HG03342 (cell line): Measurements from ENCODE around the gene SACS.

Experiments
- ATAC-seq: cut with Tn5 transposase; IDR thresholded peaks from one replicate; pipeline ENCODE4 v1.9.1; 2021; ENCODE audit warnings: mild to moderate bottlenecking, moderate library complexity; ENCODE audit not compliant: unreplicated experiment

Gene SACS, protein sequence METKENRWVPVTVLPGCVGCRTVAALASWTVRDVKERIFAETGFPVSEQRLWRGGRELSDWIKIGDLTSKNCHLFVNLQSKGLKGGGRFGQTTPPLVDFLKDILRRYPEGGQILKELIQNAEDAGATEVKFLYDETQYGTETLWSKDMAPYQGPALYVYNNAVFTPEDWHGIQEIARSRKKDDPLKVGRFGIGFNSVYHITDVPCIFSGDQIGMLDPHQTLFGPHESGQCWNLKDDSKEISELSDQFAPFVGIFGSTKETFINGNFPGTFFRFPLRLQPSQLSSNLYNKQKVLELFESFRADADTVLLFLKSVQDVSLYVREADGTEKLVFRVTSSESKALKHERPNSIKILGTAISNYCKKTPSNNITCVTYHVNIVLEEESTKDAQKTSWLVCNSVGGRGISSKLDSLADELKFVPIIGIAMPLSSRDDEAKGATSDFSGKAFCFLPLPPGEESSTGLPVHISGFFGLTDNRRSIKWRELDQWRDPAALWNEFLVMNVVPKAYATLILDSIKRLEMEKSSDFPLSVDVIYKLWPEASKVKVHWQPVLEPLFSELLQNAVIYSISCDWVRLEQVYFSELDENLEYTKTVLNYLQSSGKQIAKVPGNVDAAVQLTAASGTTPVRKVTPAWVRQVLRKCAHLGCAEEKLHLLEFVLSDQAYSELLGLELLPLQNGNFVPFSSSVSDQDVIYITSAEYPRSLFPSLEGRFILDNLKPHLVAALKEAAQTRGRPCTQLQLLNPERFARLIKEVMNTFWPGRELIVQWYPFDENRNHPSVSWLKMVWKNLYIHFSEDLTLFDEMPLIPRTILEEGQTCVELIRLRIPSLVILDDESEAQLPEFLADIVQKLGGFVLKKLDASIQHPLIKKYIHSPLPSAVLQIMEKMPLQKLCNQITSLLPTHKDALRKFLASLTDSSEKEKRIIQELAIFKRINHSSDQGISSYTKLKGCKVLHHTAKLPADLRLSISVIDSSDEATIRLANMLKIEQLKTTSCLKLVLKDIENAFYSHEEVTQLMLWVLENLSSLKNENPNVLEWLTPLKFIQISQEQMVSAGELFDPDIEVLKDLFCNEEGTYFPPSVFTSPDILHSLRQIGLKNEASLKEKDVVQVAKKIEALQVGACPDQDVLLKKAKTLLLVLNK (N-terminal part only)

DNA sequence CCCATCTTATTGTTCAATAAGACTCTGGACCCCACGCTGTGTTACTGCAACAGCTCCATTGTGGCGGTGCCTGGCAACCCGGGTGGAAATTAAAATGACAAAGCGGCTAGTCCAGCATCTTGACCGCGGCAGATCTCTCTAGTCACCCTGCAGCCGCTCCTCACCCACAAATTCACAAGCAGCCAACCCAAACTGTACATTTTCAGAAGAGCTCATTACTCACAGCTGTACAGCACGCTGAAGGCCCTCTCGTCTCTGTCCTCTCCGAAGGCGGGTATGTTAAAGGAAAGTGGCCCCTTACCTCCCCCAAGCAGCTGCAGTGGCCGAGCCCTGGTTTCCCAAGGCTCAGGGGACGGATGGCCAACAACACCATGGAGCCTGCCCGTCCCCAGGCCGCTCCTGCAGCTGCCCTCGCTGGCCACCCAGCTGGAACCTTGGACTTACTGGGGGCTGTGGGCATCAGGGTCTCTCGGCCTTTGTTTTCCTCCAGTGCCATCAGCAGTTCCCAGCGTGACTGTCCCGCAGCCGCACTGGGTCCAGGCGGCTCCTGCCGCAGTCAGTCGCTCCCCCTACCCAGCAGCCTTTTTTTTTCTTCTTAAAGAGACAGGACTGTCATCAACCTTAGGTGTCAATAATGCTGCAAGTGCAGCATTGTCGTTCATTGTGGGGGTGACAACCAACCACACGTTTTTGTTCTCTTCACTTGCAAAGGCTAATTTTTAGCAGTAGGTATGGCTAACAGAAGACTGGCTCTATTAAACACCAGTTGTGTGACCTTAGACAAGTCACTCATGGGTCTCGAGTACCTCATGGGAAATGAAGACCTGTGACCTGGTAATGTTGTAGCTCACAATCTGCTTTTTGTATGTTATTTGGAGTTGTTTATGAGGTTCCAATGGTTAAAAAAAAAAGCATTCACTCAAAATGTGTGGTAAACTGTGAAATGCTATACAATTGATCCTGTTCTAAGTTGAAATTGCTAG lies at the start of gene SACS:
Gene SACS, minus strand, starts transcription at position 532 of the 983 bp plus-strand sequence. CDS start 22,463 bp downstream, outside the sequence.
- ATAC-seq: no peak

DNA sequence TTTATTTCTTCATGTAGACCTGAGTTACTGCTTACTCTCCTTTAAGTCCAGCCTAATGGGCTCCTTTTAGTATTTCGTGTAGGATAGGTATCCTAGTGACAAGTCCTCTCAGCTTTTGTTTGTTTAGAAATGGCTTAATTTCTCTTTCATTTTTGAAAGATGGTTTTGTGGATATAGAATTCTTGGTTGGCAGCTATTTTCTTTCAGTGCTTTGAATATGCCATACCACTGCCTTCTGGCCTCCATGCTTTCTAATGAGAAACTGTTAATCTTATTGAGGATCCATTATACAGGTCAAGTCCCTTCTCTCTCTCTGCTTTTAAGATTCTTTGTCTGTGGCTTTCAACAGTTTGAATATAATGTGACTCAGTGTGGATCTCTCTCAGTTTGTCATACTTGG lies 46.8 kb upstream of the SACS start:
- ATAC-seq: no peak

DNA sequence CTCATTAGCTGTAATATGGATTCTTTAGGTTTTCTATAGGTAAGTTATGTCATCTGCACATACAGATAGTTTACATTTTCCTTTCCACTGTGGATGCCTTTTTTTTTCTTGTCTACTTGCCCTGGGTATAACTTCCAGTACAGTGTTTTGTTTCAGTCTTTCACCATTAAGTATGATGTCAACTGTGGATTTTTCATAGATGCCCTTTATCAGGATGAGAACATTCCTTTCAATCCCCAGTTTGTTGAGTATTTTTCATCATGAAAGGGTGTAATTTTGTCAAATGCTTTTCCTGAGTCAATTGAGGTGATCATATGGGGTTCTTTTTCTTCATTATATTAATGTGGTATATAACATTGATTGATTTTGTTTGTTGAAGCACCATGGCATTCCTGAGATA lies 43.6 kb upstream of the SACS start:
- ATAC-seq: no peak

DNA sequence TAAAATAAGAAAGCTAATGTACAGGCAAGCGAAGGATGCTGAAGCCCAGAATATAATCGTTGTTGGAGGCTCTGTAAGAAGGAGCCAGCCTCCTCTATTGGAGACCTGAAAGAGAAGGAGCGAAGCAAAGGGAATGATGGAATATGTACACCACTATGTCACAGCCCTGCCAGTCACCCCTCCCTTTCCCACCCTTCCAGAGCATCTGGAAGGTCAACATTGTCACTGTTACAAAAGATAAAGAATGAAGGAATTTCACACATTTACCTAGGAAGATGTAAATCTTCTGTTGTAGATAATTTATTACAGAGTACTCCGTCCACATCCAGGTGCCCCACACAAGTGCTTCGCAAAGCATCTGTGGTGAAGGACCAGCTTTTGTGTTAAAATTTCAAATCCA lies 39.7 kb upstream of the SACS start:
- no peak for ATAC-seq

DNA sequence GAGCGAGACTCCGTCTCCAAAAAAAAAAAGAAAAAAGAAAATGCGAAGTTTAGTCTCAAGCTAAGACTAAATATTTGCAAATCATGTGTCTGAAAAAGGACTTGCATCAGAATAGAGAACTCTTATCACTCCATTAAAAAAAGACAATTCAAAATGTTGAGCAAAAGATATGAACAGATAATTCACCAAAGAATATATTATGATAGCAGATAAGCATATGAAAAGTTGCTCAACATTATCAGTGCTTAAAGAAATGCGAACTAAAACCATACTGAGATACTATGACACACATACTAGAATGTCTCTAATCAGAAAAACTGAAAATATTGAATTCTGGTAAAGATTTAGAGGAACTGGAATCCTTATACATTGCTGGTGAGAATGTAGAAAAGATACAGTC lies 38.7 kb upstream of the SACS start:
- no peak for ATAC-seq

DNA sequence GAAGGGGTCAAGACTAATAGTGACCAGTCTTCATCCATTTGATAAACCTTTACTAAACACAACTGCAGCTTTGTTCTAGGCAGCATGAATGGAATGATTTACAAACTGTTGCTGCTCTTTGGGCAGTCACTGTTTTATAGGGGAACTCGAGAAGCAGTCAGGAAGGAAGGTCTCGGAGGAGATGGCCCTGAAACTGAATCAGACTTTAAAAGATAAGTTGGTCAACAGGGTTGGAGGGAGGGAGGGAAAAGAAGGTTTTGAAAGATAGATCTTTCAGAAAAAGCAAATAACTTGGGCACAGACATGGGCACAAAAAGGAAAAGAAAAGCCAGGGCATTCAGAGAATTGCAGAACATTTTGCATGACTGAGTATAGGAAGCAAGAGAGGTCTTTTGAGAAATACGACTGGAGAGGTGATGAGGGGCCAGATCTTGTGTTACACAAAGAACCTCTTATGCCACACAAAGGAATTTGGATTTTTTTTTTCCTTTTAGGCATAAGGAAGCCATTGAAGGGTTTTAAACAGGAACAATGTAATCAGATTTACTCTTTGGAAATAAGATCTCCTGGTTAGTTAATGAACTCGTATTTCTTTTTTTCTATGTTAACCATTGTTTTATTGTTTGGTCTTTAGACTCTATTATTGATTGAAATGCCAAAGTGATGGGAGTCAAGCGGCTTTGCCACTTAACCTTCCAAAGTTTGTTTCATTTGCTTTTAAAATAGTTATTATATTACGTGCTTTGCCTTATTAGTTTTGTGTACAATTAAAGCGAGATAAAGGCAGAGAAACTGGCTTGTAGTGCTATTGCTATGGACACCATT lies 37.5 kb upstream of the SACS start:
- no peak for ATAC-seq

DNA sequence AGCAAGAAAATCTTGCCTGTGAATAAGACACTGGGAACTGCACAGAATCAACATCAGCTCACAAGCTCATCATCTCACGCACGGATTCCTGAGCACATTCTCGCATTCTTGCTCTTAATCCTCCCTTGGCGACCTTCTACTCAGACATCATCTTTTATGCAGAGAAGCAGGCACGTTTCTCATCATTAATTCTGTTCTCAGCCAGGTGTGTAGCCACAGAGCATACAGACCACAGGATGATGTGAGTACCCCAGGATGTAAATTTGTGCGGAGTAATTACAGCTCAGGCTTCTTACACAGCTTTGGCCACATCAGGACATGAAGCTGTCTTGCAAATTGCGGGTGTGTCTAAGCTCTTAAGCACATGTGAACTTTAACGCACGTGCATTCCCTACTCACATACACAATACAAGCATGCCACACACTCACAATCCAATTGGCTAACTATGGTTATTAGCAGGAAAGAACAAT lies 36.5 kb upstream of the SACS start:
- no peak for ATAC-seq

DNA sequence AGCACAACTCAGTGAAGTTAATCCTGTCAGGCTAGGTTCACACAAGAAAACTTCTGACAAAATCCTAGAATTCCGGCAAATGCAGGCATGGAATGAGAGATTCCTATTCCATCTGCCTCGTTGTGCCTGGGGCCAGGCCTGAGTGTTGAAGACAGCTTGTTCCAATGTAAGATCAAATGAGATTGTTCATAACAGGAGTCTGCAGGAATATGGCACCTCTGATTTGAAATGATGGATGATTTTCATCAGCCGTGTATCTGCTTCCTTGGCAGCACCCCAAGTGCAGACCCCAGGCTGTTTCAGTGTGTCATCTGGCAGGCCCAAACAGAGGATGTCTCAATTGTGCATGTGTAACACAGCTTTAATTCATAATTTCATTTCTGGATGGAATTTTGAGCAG lies 35.3 kb upstream of the SACS start:
- no peak for ATAC-seq

DNA sequence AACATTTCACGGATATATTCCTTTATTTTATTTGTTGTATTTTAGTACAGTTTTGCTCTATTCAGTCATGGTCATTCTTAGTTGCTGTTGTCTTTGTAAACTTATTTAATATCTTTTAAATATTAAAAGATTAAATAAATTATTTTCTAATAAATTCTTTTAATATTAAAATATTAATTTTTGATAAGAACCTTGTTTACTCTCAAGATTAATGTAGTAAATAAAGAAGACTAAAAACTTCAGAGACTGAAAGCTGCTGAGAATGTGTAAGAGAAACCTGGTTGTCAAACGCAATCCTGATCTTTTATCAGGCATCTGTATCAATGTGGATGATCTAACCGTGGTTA lies 34.4 kb upstream of the SACS start:
- ATAC-seq: no peak

DNA sequence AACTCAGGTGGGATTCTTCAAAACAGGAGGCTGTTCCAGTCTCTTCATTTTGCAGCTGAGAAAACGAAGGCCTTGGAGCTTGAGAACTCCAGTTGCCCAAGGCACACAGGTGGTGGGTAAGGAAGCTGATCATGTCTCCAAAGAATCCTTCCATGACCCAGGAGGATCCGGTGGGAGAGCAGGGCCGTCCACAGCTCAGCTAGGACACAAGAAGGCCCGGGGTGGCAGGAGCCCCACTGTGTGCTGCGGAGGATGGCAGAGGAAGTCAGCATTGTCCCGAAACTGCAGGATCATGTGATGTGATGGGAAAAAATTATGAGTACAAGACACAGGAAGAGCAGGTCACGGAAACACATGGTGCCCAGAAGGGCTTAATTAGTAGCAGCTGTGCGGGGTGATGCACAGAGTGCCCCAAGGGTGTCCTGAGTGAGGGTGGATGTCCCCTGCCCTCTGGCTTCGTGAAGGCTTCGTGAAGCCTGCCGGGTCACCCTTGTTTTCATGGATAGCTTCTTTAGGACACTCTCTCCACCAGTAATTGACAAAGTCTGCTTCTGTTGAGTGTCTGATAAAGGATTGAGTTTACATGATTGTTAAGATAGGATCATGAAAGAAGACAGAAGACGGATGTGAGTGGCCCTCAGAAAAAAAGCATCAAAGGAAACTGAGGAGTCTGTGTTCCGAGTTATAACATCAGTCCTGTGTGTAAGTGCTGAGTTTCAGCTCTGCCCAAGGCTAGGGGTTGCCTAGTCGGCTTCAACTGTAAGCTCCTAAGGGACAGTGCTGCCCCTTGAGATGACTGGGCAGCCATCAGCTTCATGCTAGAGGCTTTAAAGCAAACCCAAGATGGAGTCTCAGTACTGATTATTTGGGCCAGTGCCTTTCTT lies 33.8 kb upstream of the SACS start:
- ATAC-seq: no peak

DNA sequence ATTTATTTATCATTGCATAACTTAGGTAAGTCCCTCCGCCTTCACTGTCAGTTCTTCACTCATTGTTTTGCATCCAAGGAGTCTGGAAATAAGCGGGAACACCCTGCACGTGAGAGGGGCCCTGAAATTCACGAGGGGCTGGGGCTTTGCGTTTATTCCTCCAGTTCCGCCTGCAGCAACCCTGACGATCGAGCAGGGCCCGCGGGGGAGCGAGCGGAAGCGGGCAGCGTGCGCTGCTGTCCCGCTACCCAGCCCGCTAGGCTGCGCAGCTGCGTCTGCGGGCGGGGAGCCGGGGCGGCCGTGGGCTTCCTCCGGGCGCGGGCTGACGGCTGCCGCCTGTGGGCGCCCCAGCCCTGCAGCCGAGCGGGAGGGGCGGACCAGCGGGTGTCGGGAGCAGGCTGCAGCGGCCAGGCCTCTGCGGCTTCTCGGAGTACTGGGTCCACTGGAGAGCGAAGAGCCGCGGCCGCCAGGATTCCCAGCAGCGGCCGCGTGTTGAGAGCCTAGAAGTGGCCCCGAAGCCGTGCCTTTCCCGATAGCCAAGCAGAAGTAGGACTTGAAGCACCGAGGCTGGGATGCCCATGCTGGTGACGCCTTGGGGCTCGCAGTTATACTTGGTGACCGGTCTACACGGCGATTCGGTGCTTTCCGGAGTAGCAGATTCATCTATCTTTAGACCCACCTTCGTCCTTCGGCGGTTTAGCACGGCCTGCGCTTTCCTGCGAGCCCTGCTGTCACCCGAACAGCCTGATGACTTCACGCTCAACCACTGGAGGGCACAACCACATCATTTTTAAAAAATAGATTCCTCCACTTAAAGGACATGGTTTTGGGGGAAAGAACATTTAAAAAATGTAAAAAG lies 32.9 kb upstream of the SACS start:
- peak; percentile 87 for ATAC-seq

DNA sequence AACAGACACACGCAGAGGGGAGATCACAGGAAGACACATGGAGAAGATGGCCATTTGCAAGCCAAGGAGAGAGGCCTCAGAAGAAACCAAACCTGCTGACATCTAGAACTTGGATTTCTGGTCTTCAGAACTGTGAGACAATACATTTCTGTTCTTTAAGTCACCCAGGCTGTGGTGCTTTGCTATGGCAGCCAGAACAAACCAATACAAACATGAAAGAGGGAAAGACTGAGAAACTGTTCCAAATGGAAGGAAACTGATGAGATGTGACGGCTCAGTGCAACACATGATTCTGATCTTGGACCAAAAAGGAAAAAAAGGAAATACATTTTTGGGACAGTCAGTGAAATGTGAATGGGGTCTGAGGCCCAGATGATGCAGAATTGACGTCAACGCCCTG lies 30.2 kb upstream of the SACS start:
- ATAC-seq: no peak

DNA sequence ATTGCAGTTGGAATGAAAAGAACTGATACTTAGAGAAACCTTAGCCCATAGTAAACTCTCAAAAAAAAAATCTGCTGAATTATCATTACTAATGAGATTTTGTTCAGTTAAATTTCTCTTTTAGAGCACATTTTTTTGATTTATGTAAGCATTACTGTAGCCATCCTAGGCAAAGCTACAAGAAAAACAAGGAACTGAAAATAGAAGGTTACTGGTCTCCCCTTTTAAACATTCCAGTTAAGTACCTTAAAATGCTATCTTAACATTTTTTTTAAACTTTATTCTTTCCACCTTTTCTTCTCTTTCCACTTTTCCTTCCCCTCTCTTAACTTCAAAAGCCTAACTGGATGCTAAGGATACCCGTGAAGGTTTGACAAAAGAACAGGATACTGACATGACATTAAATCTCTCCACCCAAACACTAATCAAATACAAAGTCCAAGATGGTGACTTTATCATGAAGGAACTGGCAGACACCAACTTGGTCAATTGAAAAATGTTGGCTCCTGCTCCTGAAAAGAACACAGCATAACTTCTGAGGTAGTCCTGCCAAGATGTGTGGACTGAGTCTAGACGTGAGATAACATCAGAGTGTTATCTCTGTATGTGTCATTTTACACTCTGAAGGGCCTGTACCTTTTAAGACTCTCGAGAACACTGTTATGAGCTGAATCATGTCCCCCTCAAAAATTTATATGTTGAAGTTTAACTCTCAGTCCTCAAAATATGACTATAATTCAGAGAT lies 29.5 kb upstream of the SACS start:
- no peak for ATAC-seq

DNA sequence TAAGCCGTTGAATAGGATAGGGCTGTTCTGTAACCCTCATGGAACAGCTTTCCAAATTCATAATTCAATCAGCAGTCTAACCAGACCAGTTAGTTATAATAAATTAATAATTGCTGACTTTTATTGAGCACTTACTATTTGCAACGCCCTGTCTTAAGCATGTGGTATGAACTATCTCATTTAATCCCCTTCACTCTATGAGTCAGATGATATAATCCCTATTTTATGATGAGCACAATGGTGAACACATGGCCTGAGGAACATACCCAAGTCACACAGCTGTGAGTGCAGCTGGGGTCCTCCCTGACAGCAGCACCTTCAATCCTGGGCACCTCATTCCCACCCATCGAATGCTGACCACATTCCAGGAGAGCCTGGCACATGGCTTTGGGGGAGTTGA lies 28.0 kb upstream of the SACS start:
- no peak for ATAC-seq

DNA sequence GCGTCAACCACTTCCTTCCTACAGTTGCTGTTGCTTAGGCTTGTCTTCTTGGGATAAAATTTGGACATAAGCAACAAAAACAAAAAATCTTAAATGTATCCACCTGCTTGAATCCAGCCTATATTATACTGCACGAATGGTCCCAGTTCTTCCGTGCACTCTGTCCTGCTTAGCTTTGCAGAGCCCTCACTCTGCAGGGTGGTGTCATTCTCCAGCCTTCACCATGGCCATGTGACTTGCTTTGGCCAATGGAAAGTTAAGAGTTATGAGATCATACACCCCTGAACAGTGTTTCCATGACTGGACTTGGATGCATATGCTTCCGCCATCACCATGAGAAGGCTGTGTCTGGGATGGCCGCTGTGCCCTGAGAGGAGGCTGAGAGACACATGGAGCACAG lies 27.4 kb upstream of the SACS start:
- ATAC-seq: no peak

DNA sequence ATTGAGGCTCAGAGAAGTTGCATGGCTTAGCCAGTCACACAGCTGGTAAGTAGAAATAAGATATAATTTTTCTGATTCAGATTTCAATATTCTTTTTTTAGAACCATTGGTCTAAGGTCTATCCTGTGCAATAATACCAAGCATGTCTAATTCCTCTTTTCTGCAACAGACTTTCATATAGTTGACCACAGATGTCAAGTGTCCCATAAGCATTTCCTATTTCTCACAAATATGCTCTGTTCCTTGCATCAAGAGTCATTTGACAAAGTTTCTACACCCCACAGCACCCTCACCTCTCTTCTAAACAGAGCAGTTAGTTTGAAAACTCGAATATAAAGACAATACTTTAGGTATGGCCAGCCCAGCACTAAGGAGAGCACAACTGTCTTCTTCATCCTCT lies 26.8 kb upstream of the SACS start:
- peak; percentile 88 for ATAC-seq

DNA sequence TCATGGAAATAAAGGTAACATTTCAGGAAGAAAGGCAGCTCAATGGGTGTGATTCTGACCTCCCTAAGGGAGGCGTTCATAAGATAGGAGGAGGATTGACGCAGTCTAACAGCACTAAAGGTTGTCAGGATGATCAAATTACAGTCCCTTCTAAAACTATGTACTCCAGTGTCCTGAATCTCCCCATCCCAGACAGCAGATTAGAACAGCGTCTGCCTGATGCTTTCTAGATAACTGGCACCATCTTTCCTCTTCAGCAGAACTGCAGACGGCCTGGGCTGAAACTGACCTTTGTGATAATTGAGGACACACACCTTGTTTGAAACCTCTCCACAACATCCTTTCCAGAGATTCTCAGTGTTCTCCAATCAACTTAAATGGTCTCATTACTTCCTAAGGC lies 25.5 kb upstream of the SACS start:
- ATAC-seq: no peak
